SU-DHL-6 (cell line): ENCODE results near the gene PRDM13.

ENCODE experiments used
- H2AFZ ChIP-seq: fragments of 200-600 bp; sonication (generic); 2 replicates; pipeline ENCODE4 v1.6.1; 2014; ENCODE audit warnings: low read depth, mild to moderate bottlenecking, moderate library complexity, mixed read lengths, antibody characterized with exemption, low read length; ENCODE audit not compliant: severe bottlenecking
- H3F3A ChIP-seq: fragments of 200-600 bp; shearing (Covaris generic); 2 replicates; pipeline ENCODE4 v1.6.0; 2016; ENCODE audit warnings: antibody characterized with exemption, mild to moderate bottlenecking; ENCODE audit not compliant: insufficient read depth
- H3K27ac ChIP-seq: fragments of 200-600 bp; sonication (generic); 2 replicates; pipeline ENCODE4 v1.5.1; 2016; ENCODE audit warnings: low read depth, mild to moderate bottlenecking, low read length, moderate library complexity, mixed read lengths
- H3K27me3 ChIP-seq: fragments of 200-600 bp; sonication (generic), shearing (Covaris generic); 2 replicates; pipeline ENCODE4 v1.6.0; 2014; ENCODE audit warnings: mild to moderate bottlenecking, low read length
- H3K36me3 ChIP-seq: fragments of 200-600 bp; sonication (generic); 2 replicates; pipeline ENCODE4 v1.6.1; 2014; ENCODE audit warnings: mild to moderate bottlenecking, low read length, mixed read lengths
- H3K4me2 ChIP-seq: fragments of 300-600, 200-600 bp; shearing (Covaris generic), sonication (generic); 2 replicates; pipeline ENCODE4 v1.6.0; 2014; ENCODE audit warnings: low read length, low read depth, mild to moderate bottlenecking; ENCODE audit not compliant: poor library complexity, severe bottlenecking
- H3K4me3 ChIP-seq: fragments of 200-600 bp; sonication (generic); 2 replicates; pipeline ENCODE4 v1.5.1; 2014; ENCODE audit warnings: antibody characterized with exemption, low read length, mild to moderate bottlenecking, mixed read lengths; ENCODE audit not compliant: insufficient read depth, poor library complexity, severe bottlenecking
- H3K79me2 ChIP-seq: fragments of 200-600 bp; sonication (generic); 2 replicates; pipeline ENCODE4 v1.6.1; 2014; ENCODE audit warnings: mild to moderate bottlenecking, low read length, moderate library complexity; ENCODE audit not compliant: insufficient read depth
- H3K9ac ChIP-seq: fragments of 200-600 bp; sonication (generic); 2 replicates; pipeline ENCODE4 v1.7.0; 2014; ENCODE audit warnings: mild to moderate bottlenecking, low read length
- H3K9me2 ChIP-seq: fragments of 200-600 bp; sonication (generic); replicated peaks from 2 replicates; pipeline ENCODE4 v1.6.1; 2014; ENCODE audit warnings: low read length; ENCODE audit not compliant: insufficient read depth
- H3K9me3 ChIP-seq: fragments of 200-600 bp; sonication (generic); 2 replicates; pipeline ENCODE4 v1.6.1; 2014; ENCODE audit warnings: low read length, mixed read lengths; ENCODE audit not compliant: insufficient read depth
- H4K20me1 ChIP-seq: fragments of 200-600 bp; sonication (generic); 2 replicates; pipeline ENCODE4 v1.6.1; 2014; ENCODE audit warnings: low read depth, mild to moderate bottlenecking, antibody characterized with exemption, low read length, moderate library complexity, mixed read lengths
- EZH2phosphoT487 ChIP-seq: fragments of 200-600 bp; sonication (generic), shearing (Covaris generic); conservative IDR thresholded peaks from 2 replicates; pipeline ENCODE4 v1.6.1; 2018; ENCODE audit warnings: mild to moderate bottlenecking, antibody characterized with exemption, low read length, moderate library complexity, mixed read lengths
- TF ChIP-seq, protein P1 (sequence below): fragments of 200-600 bp; sonication (generic); IDR thresholded peaks from one replicate; pipeline ENCODE4 v1.5.1; 2017; ENCODE audit warnings: antibody characterized with exemption, mild to moderate bottlenecking, low read length, moderate library complexity; ENCODE audit not compliant: insufficient read depth, poor library complexity, severe bottlenecking

The PRDM13 gene

DNA sequence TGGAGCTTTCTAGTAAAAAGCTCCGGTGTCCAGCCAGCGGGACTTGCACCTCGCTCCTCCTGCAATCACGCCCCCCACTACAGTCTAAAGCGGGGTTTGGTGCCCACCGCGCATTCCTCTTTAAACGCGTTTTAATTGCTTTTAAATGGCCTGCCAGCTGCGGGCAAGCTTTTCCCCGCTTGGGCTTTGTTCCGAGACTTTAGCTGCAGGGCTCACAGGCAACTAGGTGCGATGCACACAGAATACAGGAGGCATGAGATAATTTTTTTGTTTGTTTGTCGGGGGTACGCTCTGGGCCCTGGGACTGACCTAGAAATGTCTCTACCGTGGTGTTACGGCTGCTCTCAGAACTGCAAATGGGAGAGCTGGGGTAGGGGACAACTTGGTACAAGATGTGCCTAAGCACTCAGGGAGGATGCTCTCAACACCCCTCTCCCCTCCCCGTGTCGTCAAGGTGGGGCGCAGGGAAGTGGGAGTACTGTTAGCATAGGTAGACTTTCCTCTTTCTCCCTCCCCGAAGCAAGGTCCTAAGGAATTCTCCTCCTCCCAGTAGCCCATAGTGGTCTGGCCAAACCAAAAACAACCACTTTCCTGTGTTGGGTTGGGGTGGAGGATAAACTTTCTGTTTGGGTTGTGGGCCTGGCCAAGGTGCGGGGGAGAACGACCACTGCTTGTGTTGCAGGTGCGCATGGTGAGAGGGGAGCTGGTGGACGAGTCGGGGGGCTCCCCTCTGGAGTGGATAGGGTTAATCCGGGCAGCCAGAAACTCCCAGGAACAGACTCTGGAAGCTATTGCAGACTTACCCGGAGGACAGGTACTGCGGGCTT, 1.6 kb downstream of the PRDM13 start:
- TF ChIP-seq, protein P1, sequence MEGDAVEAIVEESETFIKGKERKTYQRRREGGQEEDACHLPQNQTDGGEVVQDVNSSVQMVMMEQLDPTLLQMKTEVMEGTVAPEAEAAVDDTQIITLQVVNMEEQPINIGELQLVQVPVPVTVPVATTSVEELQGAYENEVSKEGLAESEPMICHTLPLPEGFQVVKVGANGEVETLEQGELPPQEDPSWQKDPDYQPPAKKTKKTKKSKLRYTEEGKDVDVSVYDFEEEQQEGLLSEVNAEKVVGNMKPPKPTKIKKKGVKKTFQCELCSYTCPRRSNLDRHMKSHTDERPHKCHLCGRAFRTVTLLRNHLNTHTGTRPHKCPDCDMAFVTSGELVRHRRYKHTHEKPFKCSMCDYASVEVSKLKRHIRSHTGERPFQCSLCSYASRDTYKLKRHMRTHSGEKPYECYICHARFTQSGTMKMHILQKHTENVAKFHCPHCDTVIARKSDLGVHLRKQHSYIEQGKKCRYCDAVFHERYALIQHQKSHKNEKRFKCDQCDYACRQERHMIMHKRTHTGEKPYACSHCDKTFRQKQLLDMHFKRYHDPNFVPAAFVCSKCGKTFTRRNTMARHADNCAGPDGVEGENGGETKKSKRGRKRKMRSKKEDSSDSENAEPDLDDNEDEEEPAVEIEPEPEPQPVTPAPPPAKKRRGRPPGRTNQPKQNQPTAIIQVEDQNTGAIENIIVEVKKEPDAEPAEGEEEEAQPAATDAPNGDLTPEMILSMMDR = no peak
- no peak for TF ChIP-seq EZH2phosphoT487
- Histone ChIP-seq H3K4me3 (no peak overlapping the region), H3K36me3 (no peaks in the 10 kb centered on the region), H3K9ac (no peak overlapping the region), H3K4me2 (no peak overlapping the region), H3F3A (no peaks in the 10 kb centered on the region), H3K27ac (no peak overlapping the region), H3K79me2 (no peaks in the 10 kb centered on the region), H3K9me3 (no peaks in the 10 kb centered on the region), H4K20me1 (no peaks in the 10 kb centered on the region), H3K9me2 (no peaks in the 10 kb centered on the region), H3K27me3 (no peaks in the 10 kb centered on the region), H2AFZ (no peak overlapping the region)

DNA sequence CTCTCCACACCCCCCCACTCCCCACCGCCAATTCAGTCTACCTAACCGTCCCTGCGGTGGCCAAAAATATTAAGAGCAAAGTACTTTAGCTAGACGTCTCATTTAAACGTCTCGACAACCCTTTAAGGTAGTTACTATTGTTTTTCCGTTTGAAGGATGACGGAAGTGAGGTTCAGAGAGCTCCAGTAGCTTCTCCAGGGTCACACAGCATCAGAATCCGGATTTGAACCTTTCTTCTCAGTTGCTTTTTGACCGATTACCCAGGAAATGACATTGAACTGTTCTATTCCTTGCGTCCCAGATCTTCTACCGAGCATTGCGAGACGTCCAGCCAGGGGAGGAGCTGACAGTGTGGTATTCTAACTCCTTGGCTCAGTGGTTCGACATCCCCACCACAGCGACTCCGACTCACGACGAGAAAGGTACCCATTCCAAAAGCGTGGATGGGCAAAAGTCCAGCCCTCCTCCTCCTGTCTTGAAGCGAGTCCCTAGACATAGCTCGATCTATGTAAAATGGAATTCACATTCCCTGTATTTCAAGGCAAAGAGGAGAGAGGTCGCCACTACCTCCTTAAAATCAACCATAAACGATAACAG, 2.4 kb downstream of the PRDM13 start:
- H3K27ac ChIP-seq = no peak overlapping the region
- no peak overlapping the region for H3K9ac ChIP-seq
- no peaks in the 10 kb centered on the region for H3K79me2 ChIP-seq
- H3K9me3 ChIP-seq = no peaks in the 10 kb centered on the region
- no peaks in the 10 kb centered on the region for H4K20me1 ChIP-seq
- no peak overlapping the region for H3K4me2 ChIP-seq
- H3K4me3 ChIP-seq = no peak overlapping the region
- H3K36me3 ChIP-seq = no peaks in the 10 kb centered on the region
- H3K9me2 ChIP-seq = no peaks in the 10 kb centered on the region
- H3K27me3 ChIP-seq = no peaks in the 10 kb centered on the region
- H3F3A ChIP-seq = no peaks in the 10 kb centered on the region
- TF ChIP-seq, protein P1 = no peak
- no peak for TF ChIP-seq EZH2phosphoT487
- no peak overlapping the region for H2AFZ ChIP-seq

DNA sequence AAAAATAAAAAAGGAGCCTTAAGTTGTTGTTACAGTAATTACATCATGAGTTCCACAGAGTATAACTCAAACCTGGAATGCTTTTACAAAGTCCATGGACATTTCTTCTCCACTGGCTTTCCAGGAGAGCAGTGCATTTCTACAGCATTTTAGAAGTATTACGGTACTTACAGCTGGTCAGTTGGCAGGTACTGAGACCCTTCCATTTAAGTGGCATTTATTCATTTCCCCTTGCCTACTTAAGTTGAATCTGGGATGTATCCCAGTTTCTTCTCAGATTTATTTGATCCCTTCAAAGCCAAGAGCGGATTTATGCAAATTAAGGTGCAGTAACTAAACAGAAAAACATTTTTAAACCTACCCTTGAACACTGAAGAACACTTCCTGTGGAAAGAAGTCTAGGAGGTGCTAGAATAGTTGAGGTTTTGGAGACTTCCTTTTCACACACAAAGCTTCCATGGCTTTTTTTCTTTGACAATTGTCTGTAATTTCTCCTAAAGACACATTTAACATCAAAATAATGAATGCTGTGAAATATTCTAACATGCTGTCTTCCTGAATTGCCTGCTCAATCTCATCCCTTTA, 3.4 kb downstream of the PRDM13 start:
- H3K4me2 ChIP-seq = no peak overlapping the region
- H3K27ac ChIP-seq = no peak overlapping the region
- no peak overlapping the region for H2AFZ ChIP-seq

More for the DNA sequence above, 3.4 kb downstream of the PRDM13 start:
- TF ChIP-seq, protein P1 = no peak
- no peak for TF ChIP-seq EZH2phosphoT487
- H3K9me2 ChIP-seq = no peaks in the 10 kb centered on the region
- H3K9me3 ChIP-seq = no peaks in the 10 kb centered on the region
- H3K4me3 ChIP-seq = no peak overlapping the region
- no peaks in the 10 kb centered on the region for H3K36me3 ChIP-seq
- H3K79me2 ChIP-seq = no peaks in the 10 kb centered on the region
- H3K27me3 ChIP-seq = no peaks in the 10 kb centered on the region
- H3F3A ChIP-seq = no peaks in the 10 kb centered on the region
- H3K9ac ChIP-seq = no peak overlapping the region
- no peaks in the 10 kb centered on the region for H4K20me1 ChIP-seq
